GM19438 (cell line): ENCODE results near the gene FXYD4.
"Not testable (repeated sequence)": the region's sequence is repeated elsewhere in the genome, so short reads cannot be mapped to it uniquely, and the experiment has no call there.

Source experiments
- ATAC-seq: cut with Tn5 transposase; IDR thresholded peaks from one replicate; pipeline ENCODE4 v1.9.1; 2021; ENCODE audit warnings: low read depth; ENCODE audit not compliant: unreplicated experiment

FXYD4 gene

GRCh38 chr10:43371418-43371817 lies at the start of gene FXYD4:
Gene FXYD4, plus strand, starts transcription at chr10:43371636. Its CDS starts 2,111 bp downstream, at chr10:43373747.
- no peak for ATAC-seq

- ATAC-seq: no peak
Measured at GRCh38 chr10:43322331-43322730, 49.1 kb upstream of the FXYD4 start.

- no peak for ATAC-seq
Measured at GRCh38 chr10:43322769-43323168, 48.7 kb upstream of the FXYD4 start.

- no peak for ATAC-seq
Measured at GRCh38 chr10:43323245-43323644, 48.2 kb upstream of the FXYD4 start.

- ATAC-seq: no peak
Measured at GRCh38 chr10:43324876-43325275, 46.6 kb upstream of the FXYD4 start.

GRCh38 chr10:43327171-43327570 lies 44.3 kb upstream of the FXYD4 start:
- no peak for ATAC-seq

- ATAC-seq: no peak
Measured at GRCh38 chr10:43327986-43328385, 43.5 kb upstream of the FXYD4 start.

GRCh38 chr10:43328810-43329209 lies 42.6 kb upstream of the FXYD4 start:
- not testable (repeated sequence) for ATAC-seq

GRCh38 chr10:43329246-43329885 lies 42.1 kb upstream of the FXYD4 start:
- ATAC-seq: not testable (repeated sequence)

- not testable (repeated sequence) for ATAC-seq
Measured at GRCh38 chr10:43330049-43330823, 41.2 kb upstream of the FXYD4 start.

GRCh38 chr10:43330824-43331127 lies 40.7 kb upstream of the FXYD4 start:
- ATAC-seq: not testable (repeated sequence)

GRCh38 chr10:43333653-43334052 lies 37.8 kb upstream of the FXYD4 start:
- ATAC-seq: no peak

GRCh38 chr10:43336061-43336460 lies 35.4 kb upstream of the FXYD4 start:
- no peak for ATAC-seq

GRCh38 chr10:43336641-43337318 lies 34.7 kb upstream of the FXYD4 start:
- ATAC-seq: no peak

GRCh38 chr10:43337536-43337935 lies 33.9 kb upstream of the FXYD4 start:
- ATAC-seq: not testable (repeated sequence)

GRCh38 chr10:43338117-43338516 lies 33.3 kb upstream of the FXYD4 start:
- ATAC-seq: no peak

GRCh38 chr10:43339136-43339535 lies 32.3 kb upstream of the FXYD4 start:
- no peak for ATAC-seq

- ATAC-seq: no peak
Measured at GRCh38 chr10:43340101-43340500, 31.3 kb upstream of the FXYD4 start.

- ATAC-seq: no peak
Measured at GRCh38 chr10:43340619-43341018, 30.8 kb upstream of the FXYD4 start.

GRCh38 chr10:43341450-43341849 lies 30.0 kb upstream of the FXYD4 start:
- no peak for ATAC-seq

- no peak for ATAC-seq
Measured at GRCh38 chr10:43342279-43343125, 28.9 kb upstream of the FXYD4 start.
